22Rv1 (cell line): ENCODE measurements around the gene AGXT.

Experiments
- ZFX ChIP-seq: fragments of 450-650 bp; IDR thresholded peaks from 2 replicates; pipeline ENCODE4 v1.6.1; 2017; ENCODE audit warnings: antibody characterized with exemption, borderline replicate concordance
- TF ChIP-seq, protein P1 (sequence below): fragments of 450-650 bp; IDR thresholded peaks from 2 replicates; pipeline ENCODE4 v1.5.1; 2017; ENCODE audit warnings: mild to moderate bottlenecking

DNA sequence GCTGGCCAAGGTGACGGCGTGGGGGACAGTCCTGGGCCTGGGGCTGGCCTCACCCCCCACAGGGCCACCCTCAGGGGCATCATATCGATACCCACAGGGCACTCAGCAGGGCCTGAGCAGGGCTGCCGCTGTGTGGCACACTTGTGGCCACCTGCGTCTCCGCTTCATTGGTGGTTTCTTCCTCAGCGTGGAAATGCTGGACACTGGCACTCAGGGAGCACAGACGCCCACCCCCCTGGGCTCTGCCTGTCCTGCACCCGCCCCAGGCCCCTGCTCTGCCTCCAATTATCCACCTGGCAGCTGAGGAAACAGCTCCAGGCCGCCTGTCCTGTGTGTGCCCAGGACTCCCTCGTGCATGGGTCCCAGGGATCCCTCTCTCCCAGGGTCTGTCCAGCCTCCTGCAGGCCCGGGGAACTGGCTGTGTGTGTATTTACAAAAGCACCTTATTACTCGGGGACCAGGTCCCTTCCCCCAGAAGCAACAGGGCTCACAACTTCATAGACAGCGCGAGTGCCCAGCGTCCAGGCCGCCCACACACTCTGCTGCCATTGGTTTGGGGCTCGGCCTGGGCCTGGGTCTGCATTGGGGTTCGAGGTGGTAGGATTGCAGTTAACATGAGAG lies 50.6 kb downstream of the AGXT start:
- TF ChIP-seq, protein P1, sequence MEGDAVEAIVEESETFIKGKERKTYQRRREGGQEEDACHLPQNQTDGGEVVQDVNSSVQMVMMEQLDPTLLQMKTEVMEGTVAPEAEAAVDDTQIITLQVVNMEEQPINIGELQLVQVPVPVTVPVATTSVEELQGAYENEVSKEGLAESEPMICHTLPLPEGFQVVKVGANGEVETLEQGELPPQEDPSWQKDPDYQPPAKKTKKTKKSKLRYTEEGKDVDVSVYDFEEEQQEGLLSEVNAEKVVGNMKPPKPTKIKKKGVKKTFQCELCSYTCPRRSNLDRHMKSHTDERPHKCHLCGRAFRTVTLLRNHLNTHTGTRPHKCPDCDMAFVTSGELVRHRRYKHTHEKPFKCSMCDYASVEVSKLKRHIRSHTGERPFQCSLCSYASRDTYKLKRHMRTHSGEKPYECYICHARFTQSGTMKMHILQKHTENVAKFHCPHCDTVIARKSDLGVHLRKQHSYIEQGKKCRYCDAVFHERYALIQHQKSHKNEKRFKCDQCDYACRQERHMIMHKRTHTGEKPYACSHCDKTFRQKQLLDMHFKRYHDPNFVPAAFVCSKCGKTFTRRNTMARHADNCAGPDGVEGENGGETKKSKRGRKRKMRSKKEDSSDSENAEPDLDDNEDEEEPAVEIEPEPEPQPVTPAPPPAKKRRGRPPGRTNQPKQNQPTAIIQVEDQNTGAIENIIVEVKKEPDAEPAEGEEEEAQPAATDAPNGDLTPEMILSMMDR, result no peak
- no peak for TF ChIP-seq ZFX
